H1 (cell line): ENCODE data around the gene EIF4E1B. TPM values are rescaled to one million over a fixed set of nuclear protein-coding genes. Genes with fewer than 3 reads are reported as not detected.

Experiments used
- CTCF ChIA-PET: fragments of 300-600 bp; sonication (Branson Sonifier 250); formaldehyde crosslinking; loops from one replicate; lab custom pipeline; 2021; ENCODE audit not compliant: partially characterized antibody; lab: Charles Lee
- POLR2A ChIA-PET: fragments of 300-600 bp; sonication (Branson Sonifier 250); formaldehyde crosslinking; loops from one replicate; lab custom pipeline; 2021; ENCODE audit warnings: inconsistent platforms; ENCODE audit not compliant: partially characterized antibody; lab: Charles Lee
- DNase-seq, 2 experiments: peaks; one replicate each; pipeline versions ENCODE4 v3.0.0 to v3.0.0-alpha.2; 2010 to 2022; ENCODE audit warnings: low spot score in 2 of 2, low read depth in 1 of 2, mixed read lengths in 1 of 2
- FAIRE-seq: peaks from 2 replicates; lab custom pipeline; 2011; peaks lifted over from hg19 to GRCh38; lab: Jason Lieb, UNC
- H2AFZ ChIP-seq: 2 replicates; pipeline ENCODE4 v1.8.1; 2012; ENCODE audit warnings: low read length, inconsistent platforms
- H2AK5ac ChIP-seq: 2 replicates; pipeline ENCODE4 v1.6.1; 2013; ENCODE audit warnings: low read depth, low read length
- H2BK120ac ChIP-seq: replicated peaks from 2 replicates; pipeline ENCODE3; 2013; ENCODE audit warnings: low read depth, low read length, inconsistent platforms
- H2BK12ac ChIP-seq: 2 replicates; pipeline ENCODE4 v1.6.1; 2013; ENCODE audit warnings: low read depth, low read length
- H2BK15ac ChIP-seq: 2 replicates; pipeline ENCODE4 v1.6.1; 2013; ENCODE audit warnings: low read length
- H2BK20ac ChIP-seq: 2 replicates; pipeline ENCODE4 v1.6.1; 2013; ENCODE audit warnings: low read length
- H2BK5ac ChIP-seq: 2 replicates; pipeline ENCODE4 v1.6.1; 2013; ENCODE audit warnings: low read depth, low read length
- H3K14ac ChIP-seq: 2 replicates; pipeline ENCODE4 v1.6.1; 2013; ENCODE audit warnings: inconsistent platforms; ENCODE audit not compliant: insufficient read length
- H3K18ac ChIP-seq: 2 replicates; pipeline ENCODE4 v1.6.1; 2013; ENCODE audit warnings: low read length; ENCODE audit errors: extremely low read depth
- H3K23ac ChIP-seq: 2 replicates; pipeline ENCODE4 v1.6.1; 2013; ENCODE audit warnings: inconsistent platforms; ENCODE audit not compliant: insufficient read length
- H3K23me2 ChIP-seq: 2 replicates; pipeline ENCODE4 v1.6.1; 2013; ENCODE audit warnings: low read depth, low read length
- H3K27ac ChIP-seq: 2 replicates; pipeline ENCODE4 v1.6.1; 2011; ENCODE audit warnings: low read depth, low read length, inconsistent platforms
- H3K27me3 ChIP-seq, 4 experiments: replicated peaks in 1 of 4; 1 replicate in 1 of 4; 2 replicates in 3 of 4; pipeline versions ENCODE4 v1.6.1 to v1.8.1; 2011 to 2013; ENCODE audit warnings: low read length in 3 of 4, mild to moderate bottlenecking in 3 of 4, inconsistent platforms in 2 of 4, mixed read lengths in 2 of 4, moderate library complexity in 1 of 4; ENCODE audit not compliant: control insufficient read depth in 3 of 4, insufficient read depth in 3 of 4; ENCODE audit errors: extremely low read depth in 1 of 4
- H3K36me3 ChIP-seq, 4 experiments: 2 replicates each; pipeline versions ENCODE4 v1.6.1 to v1.8.1; 2011 to 2013; ENCODE audit warnings: mild to moderate bottlenecking in 4 of 4, low read length in 3 of 4, moderate library complexity in 2 of 4, control low read depth in 1 of 4, inconsistent platforms in 1 of 4; ENCODE audit not compliant: insufficient read depth in 4 of 4, control insufficient read depth in 2 of 4
- H3K4ac ChIP-seq: replicated peaks from 2 replicates; pipeline ENCODE3; 2013; ENCODE audit warnings: low read length, low read depth, mixed read lengths, inconsistent platforms; ENCODE audit not compliant: insufficient read length
- H3K4me1 ChIP-seq, 4 experiments: replicated peaks in 1 of 4; 1 replicate in 1 of 4; 2 replicates in 3 of 4; pipeline versions ENCODE4 v1.6.1 to v1.8.1; 2011 to 2013; ENCODE audit warnings: low read length in 3 of 4, inconsistent platforms in 2 of 4, mixed read lengths in 1 of 4; ENCODE audit not compliant: insufficient read depth in 4 of 4, control insufficient read depth in 3 of 4
- H3K4me2 ChIP-seq, 2 experiments: 2 replicates each; pipeline versions ENCODE4 v1.6.1 to v1.8.1; 2011 to 2013; ENCODE audit warnings: low read depth in 2 of 2, low read length in 2 of 2, control low read depth in 1 of 2, inconsistent platforms in 1 of 2, mild to moderate bottlenecking in 1 of 2; ENCODE audit not compliant: insufficient read depth in 1 of 2
- H3K4me3 ChIP-seq, 4 experiments: fragments of 200-600, 300-600 bp in 1 of 4; sonication (generic), shearing (Covaris generic), sonication (Bioruptor Twin) in 1 of 4; 2 replicates each; pipeline versions ENCODE4 v1.5.1 to v1.8.1; 2011 to 2016; ENCODE audit warnings: low read length in 4 of 4, low read depth in 3 of 4, control low read depth in 2 of 4, inconsistent platforms in 2 of 4, mild to moderate bottlenecking in 2 of 4, mixed read lengths in 1 of 4, moderate library complexity in 1 of 4; ENCODE audit not compliant: insufficient read depth in 2 of 4; ENCODE audit errors: extremely low read depth in 1 of 4
- H3K56ac ChIP-seq: replicated peaks from 2 replicates; pipeline ENCODE3; 2013; ENCODE audit warnings: low read depth, mild to moderate bottlenecking, mixed read lengths, low read length, inconsistent platforms; ENCODE audit not compliant: insufficient read length
- H3K79me1 ChIP-seq: 2 replicates; pipeline ENCODE4 v1.6.1; 2013; ENCODE audit warnings: low read depth, low read length, control low read depth
- H3K79me2 ChIP-seq, 2 experiments: 2 replicates each; pipeline versions ENCODE4 v1.6.1 to v1.8.1; 2012 to 2013; ENCODE audit warnings: low read length in 2 of 2, mild to moderate bottlenecking in 2 of 2, inconsistent platforms in 1 of 2; ENCODE audit not compliant: insufficient read depth in 2 of 2, control insufficient read depth in 1 of 2
- H3K9ac ChIP-seq, 4 experiments: replicated peaks in 1 of 4; 1 replicate in 1 of 4; 2 replicates in 3 of 4; pipeline versions ENCODE4 v1.6.1 to v1.8.1; 2011 to 2013; ENCODE audit warnings: low read depth in 3 of 4, low read length in 3 of 4, control low read depth in 2 of 4, mild to moderate bottlenecking in 2 of 4, moderate library complexity in 2 of 4, inconsistent platforms in 1 of 4; ENCODE audit errors: extremely low read depth in 1 of 4
- H3K9me3 ChIP-seq, 2 experiments: 2 replicates each; pipeline versions ENCODE4 v1.6.1 to v1.8.1; 2012 to 2013; ENCODE audit warnings: mild to moderate bottlenecking in 2 of 2, moderate library complexity in 2 of 2, control low read depth in 1 of 2, inconsistent platforms in 1 of 2, low read depth in 1 of 2, low read length in 1 of 2, mixed read lengths in 1 of 2; ENCODE audit not compliant: insufficient read depth in 2 of 2
- H4K20me1 ChIP-seq, 2 experiments: replicated peaks in 1 of 2; 2 replicates each; pipeline versions ENCODE3 to v1.8.1; 2011 to 2013; ENCODE audit warnings: inconsistent platforms in 2 of 2, low read length in 2 of 2, mild to moderate bottlenecking in 1 of 2; ENCODE audit not compliant: insufficient read depth in 2 of 2, control insufficient read depth in 1 of 2
- H4K5ac ChIP-seq: 2 replicates; pipeline ENCODE4 v1.6.1; 2013; ENCODE audit warnings: low read length, low read depth, mixed read lengths, inconsistent platforms; ENCODE audit not compliant: insufficient read length
- H4K8ac ChIP-seq: 2 replicates; pipeline ENCODE4 v1.8.0; 2013; ENCODE audit warnings: mild to moderate bottlenecking, moderate library complexity, low read length, inconsistent platforms; ENCODE audit not compliant: insufficient read depth; ENCODE audit errors: extremely low read depth
- H4K91ac ChIP-seq: replicated peaks from 2 replicates; pipeline ENCODE3; 2013; ENCODE audit warnings: low read length, mixed read lengths, inconsistent platforms; ENCODE audit not compliant: insufficient read length
- CBX8 ChIP-seq: fragments of 300-800, 300-1000 bp; sonication (generic); IDR thresholded peaks from 2 replicates; pipeline ENCODE4 v1.7.1; 2016; ENCODE audit warnings: low read depth, low read length, borderline replicate concordance
- CREB1 ChIP-seq: IDR thresholded peaks from 2 replicates; pipeline ENCODE4 v1.6.1; 2012; ENCODE audit warnings: inconsistent platforms
- EP300 ChIP-seq, 2 experiments: IDR thresholded peaks; 1 replicate in 1 of 2; 2 replicates in 1 of 2; pipeline ENCODE4 v1.6.1; 2011 to 2012; ENCODE audit warnings: low read depth in 2 of 2, low read length in 2 of 2, mild to moderate bottlenecking in 2 of 2, borderline replicate concordance in 1 of 2, inconsistent platforms in 1 of 2, moderate library complexity in 1 of 2
- PHF8 ChIP-seq: fragments of 200-600 bp; sonication (generic); conservative IDR thresholded peaks from 2 replicates; pipeline ENCODE4 v1.7.1; 2012; ENCODE audit warnings: low read depth, mild to moderate bottlenecking, inconsistent platforms, low read length, moderate library complexity
- POLR2AphosphoS5 ChIP-seq: IDR thresholded peaks from 2 replicates; pipeline ENCODE4 v1.6.1; 2011; ENCODE audit warnings: low read depth, low read length
- SAP30 ChIP-seq: fragments of 300-600 bp; sonication (generic); IDR thresholded peaks from 2 replicates; pipeline ENCODE4 v1.7.1; 2012; ENCODE audit warnings: low read length, moderate library complexity, mild to moderate bottlenecking, inconsistent platforms; ENCODE audit not compliant: insufficient read depth, insufficient replicate concordance
- SIX5 ChIP-seq: IDR thresholded peaks from 2 replicates; pipeline ENCODE4 v1.6.1; 2011; ENCODE audit warnings: mild to moderate bottlenecking, low read depth, low read length
- SP1 ChIP-seq: IDR thresholded peaks from 2 replicates; pipeline ENCODE4 v1.6.1; 2011; ENCODE audit warnings: low read depth, low read length
- WGBS, 2 experiments: shearing (Covaris generic) in 1 of 2; methylation state at CpG; one replicate each; pipeline versions ENCODE4 v1.1.6 to v1.1.7; 2013 to 2015; ENCODE audit warnings: low lambda C conversion rate in 2 of 2, mixed read lengths in 2 of 2, inconsistent platforms in 1 of 2, low coverage in 1 of 2, missing lambda C conversion rate in 1 of 2; ENCODE audit not compliant: insufficient replicate concordance in 2 of 2, insufficient coverage in 1 of 2, insufficient read length in 1 of 2; ENCODE audit errors: extremely low coverage in 1 of 2, missing lambda C conversion rate in 1 of 2; 5-methylcytosine and 5-hydroxymethylcytosine counted together
- polyA plus RNA-seq, 7 experiments: library from polyadenylated mRNA; depleted of rRNA in 3 of 7; stranded (reverse) in 5 of 7; unstranded in 2 of 7; fragments of >200 nt in 5 of 7; fragments of 200-250 nt in 2 of 7; gene quantifications; 1 replicate in 5 of 7; 2 replicates in 1 of 7; 4 replicates in 1 of 7; pipeline versions ENCODE4 v1.2.1 to v1.2.3, GENCODE V29; 2011 to 2013; ENCODE audit warnings: missing spikeins in 2 of 7, mixed read lengths in 2 of 7
- total RNA-seq: library from RNA; stranded (reverse); fragmentation: NEBNext Ultra II Directional; extraction: Animal tissue kit (Norgen Biotek cat#: 25700); gene quantifications from 2 replicates; pipeline ENCODE4 v1.2.1, GENCODE V29; 2021
- TF ChIP-seq, protein P1 (sequence below): IDR thresholded peaks from 2 replicates; pipeline ENCODE4 v1.6.1; 2012; ENCODE audit warnings: inconsistent platforms
- TF ChIP-seq, protein P2 (sequence below), 3 experiments: IDR thresholded peaks; 1 replicate in 2 of 3; 2 replicates in 1 of 3; pipeline versions ENCODE4 v1.5.1 to v1.6.1; 2011; ENCODE audit warnings: low read length in 3 of 3, mild to moderate bottlenecking in 3 of 3, inconsistent platforms in 2 of 3, low read depth in 1 of 3, moderate library complexity in 1 of 3; ENCODE audit not compliant: insufficient read depth in 1 of 3; ENCODE audit errors: control extremely low read depth in 1 of 3

EIF4E1B gene
- total and polyA plus RNA-seq, 2 of the 8 experiments (the other 6 are each of a cell fraction or from before 2014, with no cell fraction given): 0.97 to 1.3 TPM

DNA sequence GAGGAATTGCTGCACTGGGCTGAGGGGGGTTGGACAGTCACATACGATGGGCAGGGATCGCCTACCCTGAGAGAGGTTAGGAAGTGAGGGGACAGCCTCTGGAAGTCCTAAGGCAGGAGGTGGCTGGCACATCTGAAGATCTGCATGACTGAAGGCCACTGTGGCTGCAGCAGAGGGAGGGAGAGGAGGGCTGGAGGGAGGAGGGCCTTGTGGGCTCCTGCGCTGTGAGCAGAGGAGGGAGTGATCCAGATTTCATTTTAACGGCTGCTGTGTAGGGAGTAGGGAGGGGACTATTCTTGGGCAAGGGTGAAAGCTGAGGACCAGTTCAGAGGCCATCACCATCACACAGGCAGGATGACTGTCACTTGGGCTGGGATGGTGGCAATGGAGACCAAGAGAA is 7.1 kb downstream of the EIF4E1B start:
- Histone ChIP-seq H3K79me2 (no peaks in the 10 kb centered on the region), H3K23me2 (no peaks in the 10 kb centered on the region), H3K14ac (no peak overlapping the region), H2BK5ac (peak overlapping the region; percentile 52; the same call in 1 of the 2 replicates), H3K9me3 (peaks cover 0 to 3% of the 10 kb centered on the region in 2 experiments; a peak in 1 of 4 replicates), H4K8ac (no peak overlapping the region), H4K5ac (no peak overlapping the region), H4K20me1 (no peaks in the 10 kb centered on the region), H3K18ac (peak overlapping the region; percentile 66; the same call in 1 of the 2 replicates), H3K23ac (no peak overlapping the region), H3K4me1 (peaks cover 0 to 16% (median 3%) of the 10 kb centered on the region in 4 experiments; a peak in 6 of 7 replicates), H3K56ac (no peak overlapping the region), H2AK5ac (peak overlapping the region; percentile 82; the same call in 1 of the 2 replicates), H2BK15ac (peak overlapping the region; percentile 89), H3K4ac (no peak overlapping the region), H3K4me2 (no peak overlapping the region), H3K9ac (no peak overlapping the region), H2BK20ac (peak overlapping the region; percentile 83; the same call in 1 of the 2 replicates), H3K79me1 (no peaks in the 10 kb centered on the region), H2BK120ac (no peak overlapping the region), H3K27ac (no peak overlapping the region), H4K91ac (no peak overlapping the region), H2AFZ (no peak overlapping the region), H3K27me3 (no peaks in the 10 kb centered on the region), H3K4me3 (no peak overlapping the region), H2BK12ac (peak overlapping the region; percentile 50; the same call in 1 of the 2 replicates), H3K36me3 (no peaks in the 10 kb centered on the region)
- ChIA-PET CTCF (interaction anchor here (1.3 kb wide), 1 partner anchor 32 kb away, joined by 3 read pairs; no protein-coding TSS in a partner anchor), POLR2A (no interaction called here)
- 67% methylated on average over 4 of the region's 4 CpGs; no CpG with 5 or more reads in 1 of the 2 experiments for WGBS, 2 experiments
- DNase-seq (no peak), FAIRE-seq (no peak)
- TF ChIP-seq SAP30 (no peak), PHF8 (no peak), EP300 (IDR thresholded peaks at IDR 0.05; ENCODE audit: borderline replicate concordance in 1 of 2, low read depth in 2 of 2, low read length in 2 of 2) (no peak), POLR2AphosphoS5 (no peak), CREB1 (no peak), SP1 (no peak), CBX8 (no peak), SIX5 (no peak)
- TF ChIP-seq, protein P1, sequence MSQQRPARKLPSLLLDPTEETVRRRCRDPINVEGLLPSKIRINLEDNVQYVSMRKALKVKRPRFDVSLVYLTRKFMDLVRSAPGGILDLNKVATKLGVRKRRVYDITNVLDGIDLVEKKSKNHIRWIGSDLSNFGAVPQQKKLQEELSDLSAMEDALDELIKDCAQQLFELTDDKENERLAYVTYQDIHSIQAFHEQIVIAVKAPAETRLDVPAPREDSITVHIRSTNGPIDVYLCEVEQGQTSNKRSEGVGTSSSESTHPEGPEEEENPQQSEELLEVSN: no peak
- TF ChIP-seq, protein P2, sequence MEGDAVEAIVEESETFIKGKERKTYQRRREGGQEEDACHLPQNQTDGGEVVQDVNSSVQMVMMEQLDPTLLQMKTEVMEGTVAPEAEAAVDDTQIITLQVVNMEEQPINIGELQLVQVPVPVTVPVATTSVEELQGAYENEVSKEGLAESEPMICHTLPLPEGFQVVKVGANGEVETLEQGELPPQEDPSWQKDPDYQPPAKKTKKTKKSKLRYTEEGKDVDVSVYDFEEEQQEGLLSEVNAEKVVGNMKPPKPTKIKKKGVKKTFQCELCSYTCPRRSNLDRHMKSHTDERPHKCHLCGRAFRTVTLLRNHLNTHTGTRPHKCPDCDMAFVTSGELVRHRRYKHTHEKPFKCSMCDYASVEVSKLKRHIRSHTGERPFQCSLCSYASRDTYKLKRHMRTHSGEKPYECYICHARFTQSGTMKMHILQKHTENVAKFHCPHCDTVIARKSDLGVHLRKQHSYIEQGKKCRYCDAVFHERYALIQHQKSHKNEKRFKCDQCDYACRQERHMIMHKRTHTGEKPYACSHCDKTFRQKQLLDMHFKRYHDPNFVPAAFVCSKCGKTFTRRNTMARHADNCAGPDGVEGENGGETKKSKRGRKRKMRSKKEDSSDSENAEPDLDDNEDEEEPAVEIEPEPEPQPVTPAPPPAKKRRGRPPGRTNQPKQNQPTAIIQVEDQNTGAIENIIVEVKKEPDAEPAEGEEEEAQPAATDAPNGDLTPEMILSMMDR (IDR thresholded peaks at IDR 0.05; ENCODE audit: control extremely low read depth in 1 of 3, insufficient read depth in 1 of 3, low read depth in 1 of 3, low read length in 3 of 3): no peak
